ENCODE measurements around the gene POLR2I.
"Not testable (repeated sequence)": the region's sequence is repeated elsewhere in the genome, so short reads cannot be mapped to it uniquely, and the experiment has no call there.

The POLR2I gene

DNA sequence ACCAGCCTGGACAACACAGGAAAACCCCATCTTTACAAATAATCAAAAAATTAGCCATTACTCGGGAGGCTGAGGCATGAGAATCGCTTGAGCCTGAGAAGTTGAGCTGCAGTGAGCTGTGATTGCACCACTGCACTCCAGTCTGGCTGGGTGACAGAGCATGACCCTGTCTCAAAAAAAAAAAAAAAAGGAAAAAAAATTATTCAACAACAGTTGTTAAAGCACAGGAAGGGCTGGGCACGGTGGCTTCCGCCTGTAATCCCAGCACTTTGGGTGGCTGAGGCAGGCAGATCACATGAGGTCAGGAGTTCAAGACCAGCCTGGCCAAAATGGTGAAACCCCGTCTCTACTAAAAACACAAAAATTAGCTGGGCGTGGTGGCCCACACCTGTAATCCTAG is 16.5 kb upstream of the POLR2I start:
- DNase-seq (ENCODE audit: low read depth) = not testable (repeated sequence)

GRCh38 chr19:36128392-36128736 is 13.7 kb upstream of the POLR2I start:
- DNase-seq (ENCODE audit: low read depth) = no peak

GRCh38 chr19:36125557-36125956 is 10.9 kb upstream of the POLR2I start:
- DNase-seq (ENCODE audit: low read depth) = no peak

DNA sequence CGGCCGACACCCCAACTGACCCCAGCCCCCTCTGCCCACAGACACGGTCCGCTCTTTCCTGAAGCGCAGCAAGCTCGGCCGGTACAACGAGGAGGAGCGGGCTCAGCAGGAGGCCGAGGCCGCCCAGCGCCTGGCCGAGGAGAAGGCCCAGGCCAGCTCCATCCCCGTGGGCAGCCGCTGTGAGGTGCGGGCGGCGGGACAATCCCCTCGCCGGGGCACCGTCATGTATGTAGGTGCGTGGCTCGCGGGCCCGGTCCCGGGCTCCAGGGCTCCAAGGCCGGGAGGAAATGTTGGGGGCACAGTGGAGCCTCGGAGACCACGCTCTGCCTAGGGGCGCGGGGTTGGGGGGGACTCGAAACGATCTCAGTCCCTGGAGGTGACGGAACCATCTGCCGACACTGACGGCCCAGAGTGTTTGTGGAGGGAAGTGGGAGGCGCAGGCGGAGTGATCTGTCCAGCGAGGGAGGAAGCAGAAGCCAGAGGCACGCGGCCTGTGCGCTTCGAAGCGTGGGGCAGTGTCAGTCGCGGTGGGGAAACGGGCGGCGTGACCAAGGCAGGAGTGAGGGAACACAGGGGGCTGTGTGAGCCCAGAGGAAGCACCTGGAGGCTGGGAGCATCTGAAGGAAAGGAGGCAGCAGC is 6.9 kb upstream of the POLR2I start:
- no peak for DNase-seq (ENCODE audit: low read depth)

- no peak for DNase-seq (ENCODE audit: low read depth)
Observed at GRCh38 chr19:36120984-36121358, 6.3 kb upstream of the POLR2I start.

GRCh38 chr19:36120092-36120983 is 5.7 kb upstream of the POLR2I start:
- no peak for DNase-seq (ENCODE audit: low read depth)

- no peak for DNase-seq (ENCODE audit: low read depth)
Observed at GRCh38 chr19:36116344-36116637, 1.6 kb upstream of the POLR2I start.

DNA sequence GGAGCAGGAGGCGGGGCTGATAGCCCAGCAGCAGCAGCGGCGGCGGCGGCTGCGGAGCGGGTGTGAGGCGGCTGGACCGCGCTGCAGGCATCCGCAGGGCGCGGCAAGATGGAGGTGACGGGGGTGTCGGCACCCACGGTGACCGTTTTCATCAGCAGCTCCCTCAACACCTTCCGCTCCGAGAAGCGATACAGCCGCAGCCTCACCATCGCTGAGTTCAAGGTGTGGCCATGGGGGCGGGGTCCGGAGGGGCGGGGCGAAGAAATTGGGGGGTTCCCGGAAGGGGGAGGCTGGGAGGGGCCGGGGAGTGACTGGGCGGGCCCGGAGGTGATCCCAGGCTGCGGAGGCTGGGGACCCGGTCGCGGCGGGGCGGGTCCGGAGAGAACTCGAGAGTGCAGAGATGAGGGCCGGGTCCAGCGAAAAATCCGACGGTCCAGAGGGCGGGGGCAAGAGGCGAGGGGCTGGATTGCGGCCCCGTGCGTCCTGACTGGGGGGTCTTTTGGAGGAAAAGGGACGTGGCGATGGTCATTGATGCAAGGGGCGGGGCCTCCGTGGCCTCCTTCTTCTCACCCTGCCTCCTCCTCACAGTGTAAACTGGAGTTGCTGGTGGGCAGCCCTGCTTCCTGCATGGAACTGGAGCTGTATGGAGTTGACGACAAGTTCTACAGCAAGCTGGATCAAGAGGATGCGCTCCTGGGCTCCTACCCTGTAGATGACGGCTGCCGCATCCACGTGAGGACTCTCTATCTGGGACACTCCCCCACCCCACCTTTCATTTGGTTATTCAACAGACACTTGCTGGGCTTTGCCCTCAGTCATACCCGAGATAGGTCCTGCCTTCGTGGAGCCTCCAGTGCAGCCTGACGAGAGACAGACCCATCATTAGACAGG is 1.0 kb upstream of the POLR2I start, which contains the start of gene TBCB:
Gene TBCB (plus strand): TSS at position 16 of the 891 bp plus-strand sequence. CDS start 93 bp downstream, at position 109.
- DNase-seq (ENCODE audit: low read depth) = peak; percentile 86

- no peak for DNase-seq (ENCODE audit: low read depth)
Observed at GRCh38 chr19:36113894-36114720, 568 bp downstream of the POLR2I start.

- no peak for DNase-seq (ENCODE audit: low read depth)
Observed at GRCh38 chr19:36113425-36113824, 1.2 kb downstream of the POLR2I start.

DNA sequence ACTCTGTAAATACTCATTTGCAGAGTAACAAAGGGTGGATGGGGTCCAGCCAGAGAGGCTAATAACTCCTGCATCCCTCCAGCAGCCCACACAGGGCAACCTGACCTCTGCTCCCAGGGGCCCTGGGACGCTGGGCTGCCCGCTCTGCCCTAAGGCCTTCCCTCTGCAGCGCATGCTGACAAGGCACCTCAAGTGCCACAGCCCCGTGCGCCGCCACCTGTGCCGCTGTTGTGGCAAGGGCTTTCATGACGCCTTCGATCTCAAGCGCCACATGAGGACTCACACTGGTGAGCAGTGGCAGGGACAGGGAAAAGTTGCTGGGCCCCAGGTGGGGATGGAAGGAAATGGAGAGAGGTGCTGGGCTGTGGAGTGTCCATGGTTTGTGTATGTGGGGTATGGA is 2.0 kb downstream of the POLR2I start:
- no peak for DNase-seq (ENCODE audit: low read depth)

GRCh38 chr19:36111200-36111539 is 3.5 kb downstream of the POLR2I start:
- no peak for DNase-seq (ENCODE audit: low read depth)

GRCh38 chr19:36110487-36111199 is 4.0 kb downstream of the POLR2I start, which contains the start of gene OVOL3:
Gene OVOL3, plus strand, starts transcription at chr19:36111143. Its CDS starts 60 bp downstream, at chr19:36111203.
- DNase-seq (ENCODE audit: low read depth) = no peak

DNA sequence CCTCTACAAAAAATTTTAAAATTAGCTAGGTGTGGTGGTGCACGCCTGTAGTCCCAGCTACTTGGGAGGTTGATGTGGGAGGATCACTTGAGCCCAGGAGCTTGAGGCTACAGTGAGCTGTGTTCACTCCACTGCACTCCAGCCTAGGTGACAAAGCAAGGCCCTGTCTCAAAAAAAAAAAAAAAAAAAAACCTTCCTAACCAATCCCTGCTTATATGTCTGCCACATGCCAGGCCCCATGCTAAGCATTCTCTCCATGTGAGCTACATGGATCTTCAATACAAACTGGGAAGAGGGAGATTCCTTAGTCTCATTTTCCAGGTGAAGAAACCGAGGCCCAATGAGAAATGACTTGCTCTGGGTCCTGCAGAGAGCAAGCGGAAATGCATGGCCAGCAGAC is 6.0 kb downstream of the POLR2I start:
- no peak for DNase-seq (ENCODE audit: low read depth)

DNA sequence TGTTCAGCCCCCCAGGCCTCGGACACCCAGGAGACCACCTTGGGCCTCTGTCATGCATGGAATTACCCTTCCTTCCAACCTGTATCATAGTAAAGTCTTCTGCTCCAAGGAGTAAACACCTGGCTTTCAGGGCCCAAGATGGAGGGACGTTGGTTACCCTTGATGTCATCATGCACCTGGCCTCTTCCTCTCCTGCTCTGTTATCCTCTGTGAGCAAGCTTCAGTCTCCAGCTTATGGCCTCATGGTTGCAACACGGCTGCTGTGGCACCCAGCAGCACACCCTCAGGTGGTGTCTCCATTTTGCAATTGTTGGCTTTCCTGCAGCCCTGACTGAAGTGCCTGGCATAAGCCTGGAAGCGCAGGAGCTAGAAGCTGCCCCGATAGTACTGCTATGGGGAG is 7.7 kb downstream of the POLR2I start:
- no peak for DNase-seq (ENCODE audit: low read depth)

GRCh38 chr19:36106441-36106840 is 8.2 kb downstream of the POLR2I start:
- no peak for DNase-seq (ENCODE audit: low read depth)

GRCh38 chr19:36103842-36104552 is 10.7 kb downstream of the POLR2I start:
- no peak for DNase-seq (ENCODE audit: low read depth)

- DNase-seq (ENCODE audit: low read depth) = no peak
Observed at GRCh38 chr19:36103040-36103626, 11.5 kb downstream of the POLR2I start.

GRCh38 chr19:36101550-36102327 is 12.9 kb downstream of the POLR2I start:
- no peak for DNase-seq (ENCODE audit: low read depth)

Measured in activated T-cell treated with anti-CD3 and anti-CD28 coated beads for 48 hours (primary cell).